ENCODE results near the gene GIPC3.

DNA sequence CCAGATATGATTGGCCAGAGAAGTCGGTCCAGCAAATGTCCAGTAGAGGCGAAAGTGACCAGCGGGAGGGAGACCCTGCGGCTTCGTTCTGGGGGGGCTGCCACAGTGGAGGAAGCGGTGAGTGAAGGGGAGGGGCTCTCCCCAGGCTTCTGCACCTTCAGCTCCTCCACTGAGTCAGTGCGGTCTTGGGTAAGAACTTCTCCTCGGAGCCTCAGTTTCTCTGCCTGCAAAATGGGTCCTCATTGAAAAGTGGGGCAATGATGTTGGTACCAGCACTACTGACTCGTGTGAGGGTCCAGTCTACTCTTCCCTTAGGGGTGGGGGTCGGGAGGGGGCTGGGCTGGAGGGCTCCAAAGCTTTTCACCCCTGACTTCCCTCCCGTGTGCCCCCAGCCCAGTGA is 4.2 kb downstream of the GIPC3 start:
- TF ChIP-seq, protein P1, sequence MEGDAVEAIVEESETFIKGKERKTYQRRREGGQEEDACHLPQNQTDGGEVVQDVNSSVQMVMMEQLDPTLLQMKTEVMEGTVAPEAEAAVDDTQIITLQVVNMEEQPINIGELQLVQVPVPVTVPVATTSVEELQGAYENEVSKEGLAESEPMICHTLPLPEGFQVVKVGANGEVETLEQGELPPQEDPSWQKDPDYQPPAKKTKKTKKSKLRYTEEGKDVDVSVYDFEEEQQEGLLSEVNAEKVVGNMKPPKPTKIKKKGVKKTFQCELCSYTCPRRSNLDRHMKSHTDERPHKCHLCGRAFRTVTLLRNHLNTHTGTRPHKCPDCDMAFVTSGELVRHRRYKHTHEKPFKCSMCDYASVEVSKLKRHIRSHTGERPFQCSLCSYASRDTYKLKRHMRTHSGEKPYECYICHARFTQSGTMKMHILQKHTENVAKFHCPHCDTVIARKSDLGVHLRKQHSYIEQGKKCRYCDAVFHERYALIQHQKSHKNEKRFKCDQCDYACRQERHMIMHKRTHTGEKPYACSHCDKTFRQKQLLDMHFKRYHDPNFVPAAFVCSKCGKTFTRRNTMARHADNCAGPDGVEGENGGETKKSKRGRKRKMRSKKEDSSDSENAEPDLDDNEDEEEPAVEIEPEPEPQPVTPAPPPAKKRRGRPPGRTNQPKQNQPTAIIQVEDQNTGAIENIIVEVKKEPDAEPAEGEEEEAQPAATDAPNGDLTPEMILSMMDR (IDR thresholded peaks at IDR 0.05) = no peak
- TF ChIP-seq POLR2A (IDR thresholded peaks at IDR 0.05) = no peak

All from prostate gland (tissue), 2 donors.